Fibroblast of upper back skin (primary cell): Measurements from ENCODE around the gene MAP3K1.
A peak's percentile ranks its signal among the peaks of the same experiment; 100 is the strongest.

Experiments used
- DNase-seq: peaks from one replicate; pipeline ENCODE4 v3.0.0-alpha.2; 2013

The MAP3K1 gene

DNA sequence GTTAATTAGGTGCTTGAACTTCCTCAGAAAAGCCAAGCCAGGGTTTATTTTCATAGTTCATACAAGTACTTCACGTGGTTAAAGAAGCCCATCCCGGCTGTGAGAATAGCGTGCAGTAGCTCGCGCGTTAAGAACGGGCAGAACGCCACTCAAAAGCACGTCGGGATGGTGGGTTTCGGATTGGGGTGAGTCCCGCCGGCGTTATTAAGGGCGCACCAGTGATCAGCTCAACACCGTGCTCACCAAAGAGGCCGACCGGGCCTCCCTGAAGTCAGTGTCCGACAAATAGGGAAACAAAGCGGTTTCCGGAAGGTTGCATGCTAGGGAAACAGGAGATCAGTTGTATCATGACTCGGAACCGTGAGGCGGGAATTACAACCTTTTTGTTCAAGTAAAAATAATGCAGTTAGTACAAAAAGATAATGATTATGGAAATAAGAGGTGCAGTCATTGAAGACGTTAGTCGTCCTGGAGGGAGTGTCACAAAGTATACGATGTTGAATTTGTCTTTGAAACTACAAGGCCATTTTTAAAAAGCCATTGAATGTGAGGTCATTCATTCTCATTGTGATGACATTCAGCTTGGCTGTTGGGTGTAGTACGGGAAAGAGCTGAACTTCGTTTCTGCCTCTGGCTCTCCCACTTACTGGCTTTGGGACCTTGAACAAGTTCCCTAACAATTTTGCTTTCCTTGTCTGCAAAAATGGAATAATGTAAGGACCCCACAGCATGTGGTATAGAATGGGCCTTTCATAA is 95.0 kb downstream of the MAP3K1 start:
- peak; percentile 64 for DNase-seq

DNA sequence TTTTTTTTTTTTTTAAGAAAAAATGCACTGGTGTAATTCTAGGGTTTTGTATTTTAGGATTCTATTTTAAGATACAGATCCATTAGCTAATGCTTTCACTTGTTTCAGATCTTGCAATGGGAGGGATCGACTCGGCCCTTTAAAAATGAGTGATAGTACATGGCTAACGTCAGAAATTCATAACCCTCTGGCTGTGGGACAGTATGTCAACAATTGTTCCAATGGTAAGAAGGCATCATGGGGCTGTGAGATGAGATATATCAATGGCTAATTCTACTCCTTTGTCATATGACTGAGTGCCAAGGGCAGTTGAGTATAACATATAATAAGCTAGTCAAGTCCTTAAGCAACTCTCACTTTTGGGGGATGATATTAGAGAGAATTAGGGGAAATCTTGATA is 98.4 kb downstream of the MAP3K1 start:
- no peak for DNase-seq

DNA sequence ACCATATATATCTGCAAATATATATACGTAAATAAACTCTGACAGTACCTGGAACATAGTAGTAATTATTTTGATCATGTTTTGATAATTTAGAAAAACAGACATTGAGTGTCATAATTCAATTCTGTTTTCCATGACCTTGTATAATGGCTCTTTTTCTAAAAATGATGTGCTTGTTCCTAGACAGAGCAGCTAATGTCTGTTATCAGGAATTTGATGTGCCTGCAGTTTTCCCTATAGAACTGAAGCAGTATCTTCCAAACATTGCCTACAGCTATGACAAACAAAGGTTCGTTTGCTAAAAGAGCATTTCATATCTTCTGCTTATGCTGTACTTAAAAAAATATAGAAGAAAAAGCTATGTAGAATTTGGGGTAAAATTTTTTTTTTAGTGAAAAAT is 99.3 kb downstream of the MAP3K1 start:
- DNase-seq, result no peak

DNA sequence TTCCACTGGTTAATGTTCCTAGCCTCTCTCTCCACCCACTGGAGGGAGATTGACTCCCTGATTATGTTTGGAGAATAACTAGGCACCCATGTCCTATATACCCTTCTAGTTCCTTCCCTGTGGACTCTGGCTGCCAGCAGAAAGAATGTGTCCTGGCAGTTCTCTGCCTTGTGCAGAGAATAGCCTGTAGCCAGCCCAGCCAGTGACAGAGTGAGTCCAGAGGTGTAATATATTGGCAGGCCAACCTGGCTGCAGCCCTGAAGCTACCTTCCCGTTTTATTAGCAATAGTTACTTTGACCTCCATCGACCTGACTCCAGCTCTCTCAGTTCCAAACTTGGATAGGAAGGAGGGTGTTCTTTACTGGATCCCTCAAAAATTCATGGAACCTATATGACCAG is 102.2 kb downstream of the MAP3K1 start:
- no peak for DNase-seq

DNA sequence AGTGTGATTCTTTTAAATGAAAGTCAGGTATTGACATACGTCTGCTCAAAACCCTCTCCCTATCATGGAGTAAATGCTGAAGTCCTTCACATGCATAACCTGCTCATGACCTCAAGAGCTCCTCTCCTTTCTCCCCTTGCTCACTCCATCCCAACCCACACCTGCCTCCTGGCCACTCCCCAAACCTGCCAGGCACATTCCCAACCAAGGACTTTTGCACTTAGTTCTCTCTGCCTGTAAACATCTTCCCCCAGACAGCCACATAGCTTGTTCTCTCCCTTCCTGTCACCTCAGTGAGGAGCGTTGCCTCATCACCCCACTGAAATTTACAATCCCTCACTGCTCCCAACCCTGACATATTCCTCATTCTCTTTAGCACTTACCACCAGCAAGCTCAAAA is 102.7 kb downstream of the MAP3K1 start:
- no peak for DNase-seq

DNA sequence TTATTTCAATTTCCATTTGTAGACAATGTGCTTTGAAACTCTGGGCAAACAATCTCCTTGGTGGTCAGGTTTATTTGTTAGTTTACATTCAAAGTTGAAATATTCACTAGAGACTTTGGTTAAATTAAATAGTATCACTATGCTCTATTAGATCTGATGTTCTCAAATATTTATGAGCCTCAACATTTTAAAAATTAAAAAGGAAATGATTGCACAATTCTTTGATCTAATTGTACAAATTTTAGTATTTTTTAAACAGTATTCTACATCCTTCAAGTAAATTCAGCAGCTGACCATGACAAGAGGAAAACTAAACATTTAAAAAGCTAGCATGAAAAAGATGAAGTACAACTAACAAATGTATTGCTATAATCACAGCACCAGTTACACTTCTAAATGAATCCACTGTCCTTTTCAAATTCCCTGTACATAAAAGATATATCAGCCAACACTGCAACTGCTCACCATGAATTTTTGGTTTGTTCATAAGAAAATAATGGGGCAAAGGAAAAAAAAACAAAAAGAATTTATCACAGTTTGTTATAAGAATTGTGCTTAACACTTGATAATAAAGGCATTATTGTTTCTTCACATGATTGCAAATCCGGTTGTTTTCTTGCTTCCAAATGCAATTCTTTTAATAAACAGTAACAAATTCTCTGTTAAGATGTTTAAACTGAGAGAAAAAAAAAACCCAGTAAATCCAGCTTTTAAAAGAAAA is 104.8 kb downstream of the MAP3K1 start:
- no peak for DNase-seq

DNA sequence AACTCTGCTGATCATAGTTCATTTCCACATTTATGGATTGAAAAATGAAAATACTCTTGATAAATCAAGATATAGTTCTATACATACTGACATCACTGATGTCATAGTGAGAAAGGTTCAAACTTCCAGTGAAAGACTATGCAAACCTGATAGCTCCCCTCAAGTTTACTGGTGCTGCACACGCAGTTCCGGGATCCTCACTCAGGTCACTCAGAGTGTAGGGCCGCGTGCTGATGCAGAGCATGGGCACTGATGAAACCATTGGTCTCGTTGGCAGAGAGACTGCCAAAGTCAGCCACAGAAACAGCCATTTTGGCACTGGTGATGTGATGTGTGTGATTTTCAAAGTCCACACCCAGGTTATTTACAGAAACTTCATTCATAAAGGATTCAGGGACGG is 107.6 kb downstream of the MAP3K1 start:
- DNase-seq, result no peak

DNA sequence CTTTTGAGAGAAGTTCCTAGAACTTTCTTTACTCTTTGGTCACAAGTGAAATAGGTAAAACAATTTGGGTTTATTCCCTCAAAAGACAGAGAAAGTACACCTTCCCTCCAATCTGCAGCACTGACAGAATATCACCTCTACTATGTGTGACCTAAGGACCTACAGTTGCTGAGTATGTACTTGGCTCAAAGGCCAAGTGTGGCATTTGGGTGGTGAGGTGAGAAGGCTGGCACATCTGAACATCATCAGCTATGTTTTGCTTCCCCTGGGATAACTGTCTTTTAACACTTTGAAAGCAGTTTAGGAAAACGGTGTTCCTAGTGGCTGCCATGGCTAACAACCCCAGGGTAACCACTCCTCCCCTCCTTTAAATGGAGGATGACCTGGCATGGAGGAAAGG is 119.0 kb downstream of the MAP3K1 start:
- DNase-seq, result no peak

DNA sequence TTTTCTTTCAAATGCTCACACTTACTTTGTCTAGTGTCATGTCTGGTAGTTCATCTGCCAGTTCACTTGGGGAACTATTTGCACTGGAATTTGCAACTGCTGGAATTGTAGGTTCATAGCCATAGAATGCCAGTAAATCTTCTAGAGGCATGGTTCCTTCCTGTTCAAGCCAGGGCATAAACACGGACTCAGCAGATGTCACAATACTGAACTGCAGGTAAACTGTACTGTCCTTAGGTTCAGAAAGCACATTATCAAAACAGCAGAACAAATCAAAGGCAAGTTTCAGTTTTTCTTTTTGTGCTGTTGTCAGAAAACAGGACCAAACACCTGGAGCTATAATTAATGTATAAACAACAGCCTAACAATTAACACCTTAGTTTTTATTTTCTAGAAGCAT is 123.5 kb downstream of the MAP3K1 start:
- DNase-seq, result no peak

DNA sequence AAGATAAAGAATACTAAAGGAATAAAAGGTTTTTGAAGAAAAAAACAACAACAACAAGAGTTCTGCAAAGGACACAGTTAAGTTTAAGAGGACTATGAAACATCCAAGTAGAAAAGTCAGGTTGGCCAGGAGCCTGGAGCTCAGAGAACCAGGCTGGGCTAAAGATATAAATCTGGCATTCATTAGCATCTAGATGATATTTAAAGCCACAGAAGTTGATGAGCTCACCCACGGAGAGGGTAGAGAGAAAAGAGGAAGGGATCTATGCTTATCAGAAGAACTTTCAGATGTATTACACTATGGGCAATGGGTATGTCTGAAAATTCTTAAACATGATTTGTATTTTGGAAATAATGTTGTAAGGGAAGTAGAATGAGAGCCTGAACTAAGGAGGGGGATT is 126.6 kb downstream of the MAP3K1 start:
- peak; percentile 79 for DNase-seq
